Sigmoid colon (tissue), 7 donors: ENCODE results near the gene BIRC5. TPM values are rescaled to one million over a fixed set of nuclear protein-coding genes. Genes with fewer than 3 reads are reported as not detected.

Source experiments
- DNase-seq: peaks from one replicate; pipeline ENCODE4 v3.0.0-alpha.2; 2019
- H3K27ac ChIP-seq, 4 donors: fragments of 200-600 bp; sonication (generic); one replicate each; pipeline ENCODE4 v1.5.1; 2016 to 2019; ENCODE audit warnings: mild to moderate bottlenecking in 1 of 4
- H3K27me3 ChIP-seq, 3 donors: fragments of 200-600 bp; sonication (generic); one replicate each; pipeline ENCODE4 v1.5.1; 2019; ENCODE audit warnings: mild to moderate bottlenecking in 1 of 3
- H3K36me3 ChIP-seq, 4 donors: fragments of 200-600 bp; sonication (generic); one replicate each; pipeline ENCODE4 v1.5.1; 2016 to 2019
- H3K4me1 ChIP-seq, 4 donors: fragments of 200-600 bp; sonication (generic); one replicate each; pipeline ENCODE4 v1.5.1; 2017 to 2019
- H3K4me3 ChIP-seq, 4 donors: fragments of 200-600 bp; sonication (generic); one replicate each; pipeline ENCODE4 v1.5.1; 2017 to 2019; ENCODE audit warnings: mild to moderate bottlenecking in 2 of 4, moderate library complexity in 1 of 4
- H3K9me3 ChIP-seq, 4 donors: fragments of 200-600 bp in 3 of 4; sonication (generic) in 3 of 4; one replicate each; pipeline versions ENCODE4 v1.5.1 to v1.6.1; 2013 to 2019
- CTCF ChIP-seq, 4 experiments: fragments of 450-650 bp in 3 of 4; fragments of 200-600 bp in 1 of 4; IDR thresholded peaks; one replicate each; pipeline ENCODE4 v1.5.1; 2016 to 2019; ENCODE audit warnings: antibody characterized with exemption in 4 of 4, mild to moderate bottlenecking in 3 of 4, moderate library complexity in 2 of 4
- EP300 ChIP-seq, 4 donors: sonication (generic); formaldehyde crosslinking; IDR thresholded peaks; one replicate each; pipeline ENCODE4 v1.6.1; 2017; ENCODE audit warnings: antibody characterized with exemption in 4 of 4
- POLR2A ChIP-seq, 2 donors: fragments of 450-650 bp; IDR thresholded peaks; one replicate each; pipeline ENCODE4 v1.6.1; 2016; ENCODE audit warnings: antibody characterized with exemption in 2 of 2, mild to moderate bottlenecking in 2 of 2, moderate library complexity in 2 of 2
- POLR2AphosphoS5 ChIP-seq, 4 donors: sonication (generic); formaldehyde crosslinking; IDR thresholded peaks; one replicate each; pipeline ENCODE4 v1.6.1; 2017; ENCODE audit warnings: antibody characterized with exemption in 4 of 4
- WGBS, 2 donors: extraction: QIAGEN DNeasy Blood & Tissue Kit; methylation state at CpG; one replicate each; pipeline ENCODE4 v1.1.7; 2013; 5-methylcytosine and 5-hydroxymethylcytosine counted together
- intact Hi-C: fragments of 100-400 bp; cut with DNase I; formaldehyde crosslinking; loops from one replicate; pipeline ENCODE4 v1.15.1; 2023
- polyA plus RNA-seq, 3 donors: library from polyadenylated mRNA; stranded (reverse); fragments of 200-250 nt; gene quantifications; one replicate each; pipeline ENCODE4 v1.2.3, GENCODE V29; 2013
- total RNA-seq, 4 donors: library from RNA; depleted of rRNA; stranded (reverse); fragments of >200 nt; gene quantifications; one replicate each; pipeline ENCODE4 v1.1.0, GENCODE V29; 2016
- donor health status: healthy with polysubstance abuse.
- donor health status: Bipolar disorder and iron deficiency.
- donor health status: healthy.

BIRC5 gene
- total and polyA plus RNA-seq, 7 donors = 0.16 to 33.5 (median 3.1) TPM

GRCh38 chr17:78225088-78225865 is 11.2 kb downstream of the BIRC5 start:
- H3K4me3 ChIP-seq = no peak overlapping the region
- intact Hi-C loops = no loop called here
- no peak for TF ChIP-seq EP300 (IDR thresholded peaks at IDR 0.05)
- TF ChIP-seq POLR2AphosphoS5 (IDR thresholded peaks at IDR 0.05) = no peak
- no peak for TF ChIP-seq POLR2A (IDR thresholded peaks at IDR 0.05)
- TF ChIP-seq CTCF (IDR thresholded peaks at IDR 0.05) = no peak
- H3K36me3 ChIP-seq = no peaks in the 10 kb centered on the region
- 97% methylated on average over 16 of the region's 16 CpGs for WGBS, 2 donors
- H3K4me1 ChIP-seq = no peaks in the 10 kb centered on the region
- no peak overlapping the region for H3K27ac ChIP-seq
- no peak for DNase-seq
- peaks cover 0 to 3% (median 3%) of the 10 kb centered on the region in 3 donors for H3K27me3 ChIP-seq
- no peaks in the 10 kb centered on the region for H3K9me3 ChIP-seq

GRCh38 chr17:78226055-78226758 is 12.2 kb downstream of the BIRC5 start:
- DNase-seq = no peak
- no peaks in the 10 kb centered on the region for H3K36me3 ChIP-seq
- no peak overlapping the region for H3K27ac ChIP-seq
- no peak for TF ChIP-seq EP300 (IDR thresholded peaks at IDR 0.05)
- H3K9me3 ChIP-seq = no peaks in the 10 kb centered on the region
- H3K27me3 ChIP-seq = peaks cover 3 to 12% (median 11%) of the 10 kb centered on the region in 3 donors
- intact Hi-C loops = no loop called here
- WGBS, 2 donors = 73 to 79% methylated on average over 12 of the region's 12 CpGs
- H3K4me3 ChIP-seq = no peak overlapping the region
- H3K4me1 ChIP-seq = no peaks in the 10 kb centered on the region

- H3K4me3 ChIP-seq = no peak overlapping the region
- DNase-seq = no peak
- intact Hi-C loops = no loop called here
- H3K4me1 ChIP-seq = peaks cover 0 to 3% (median under 1%) of the 10 kb centered on the region in 4 donors
- no peaks in the 10 kb centered on the region for H3K36me3 ChIP-seq
- H3K9me3 ChIP-seq = no peaks in the 10 kb centered on the region
- TF ChIP-seq EP300 (IDR thresholded peaks at IDR 0.05) (no peak), POLR2AphosphoS5 (IDR thresholded peaks at IDR 0.05) (no peak), POLR2A (IDR thresholded peaks at IDR 0.05) (no peak), CTCF (IDR thresholded peaks at IDR 0.05) (no peak)
- H3K27me3 ChIP-seq = peaks cover 9 to 20% (median 16%) of the 10 kb centered on the region in 3 donors
- WGBS, 2 donors = 26 to 44% methylated on average over 20 of the region's 20 CpGs
- no peak overlapping the region for H3K27ac ChIP-seq
Observed at GRCh38 chr17:78226759-78227454, 12.9 kb downstream of the BIRC5 start.

- 67 to 84% methylated on average over 10 of the region's 10 CpGs for WGBS, 2 donors
Observed at GRCh38 chr17:78227455-78227916, 13.4 kb downstream of the BIRC5 start.

More at GRCh38 chr17:78227455-78227916, 13.4 kb downstream of the BIRC5 start:
- peaks cover 0 to 4% (median 2%) of the 10 kb centered on the region in 4 donors for H3K4me1 ChIP-seq
- intact Hi-C loops = no loop called here
- H3K4me3 ChIP-seq = no peak overlapping the region
- TF ChIP-seq CTCF (IDR thresholded peaks at IDR 0.05) (no peak), EP300 (IDR thresholded peaks at IDR 0.05) (no peak), POLR2A (IDR thresholded peaks at IDR 0.05) (no peak), POLR2AphosphoS5 (IDR thresholded peaks at IDR 0.05) (no peak)
- H3K27ac ChIP-seq = no peak overlapping the region
- peaks cover 13 to 25% (median 22%) of the 10 kb centered on the region in 3 donors for H3K27me3 ChIP-seq
- no peak for DNase-seq
- H3K36me3 ChIP-seq = no peaks in the 10 kb centered on the region
- H3K9me3 ChIP-seq = no peaks in the 10 kb centered on the region
